ENCODE measurements around the gene FRAS1. TPM values are rescaled to one million over a fixed set of nuclear protein-coding genes. Genes with fewer than 3 reads are reported as not detected.

Gene FRAS1
- total RNA-seq, 4 donors from 2014 or later, result 3.2 to 4.1 (median 3.4) TPM

DNA sequence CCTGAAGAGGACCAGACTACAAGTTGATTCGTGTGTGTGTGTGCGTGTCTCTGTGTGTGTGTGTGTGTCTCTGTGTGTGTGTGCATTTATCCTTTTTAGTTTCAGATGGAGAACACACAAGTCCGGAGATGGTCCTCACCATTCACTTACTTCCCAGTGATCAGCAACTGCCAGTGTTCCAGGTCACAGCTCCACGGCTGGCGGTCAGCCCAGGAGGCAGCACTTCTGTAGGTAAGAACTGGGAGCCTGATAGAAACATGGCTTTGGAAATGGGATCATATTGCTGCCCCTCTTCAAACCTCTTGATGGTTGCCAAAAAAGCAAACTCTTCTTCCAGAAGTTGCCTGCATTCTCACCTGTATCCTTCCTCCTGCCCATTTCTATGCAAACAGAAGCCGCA lies 371.9 kb downstream of the FRAS1 start:
- H3K27me3 ChIP-seq, result no peaks in the 10 kb centered on the region
- TF ChIP-seq, protein P1, sequence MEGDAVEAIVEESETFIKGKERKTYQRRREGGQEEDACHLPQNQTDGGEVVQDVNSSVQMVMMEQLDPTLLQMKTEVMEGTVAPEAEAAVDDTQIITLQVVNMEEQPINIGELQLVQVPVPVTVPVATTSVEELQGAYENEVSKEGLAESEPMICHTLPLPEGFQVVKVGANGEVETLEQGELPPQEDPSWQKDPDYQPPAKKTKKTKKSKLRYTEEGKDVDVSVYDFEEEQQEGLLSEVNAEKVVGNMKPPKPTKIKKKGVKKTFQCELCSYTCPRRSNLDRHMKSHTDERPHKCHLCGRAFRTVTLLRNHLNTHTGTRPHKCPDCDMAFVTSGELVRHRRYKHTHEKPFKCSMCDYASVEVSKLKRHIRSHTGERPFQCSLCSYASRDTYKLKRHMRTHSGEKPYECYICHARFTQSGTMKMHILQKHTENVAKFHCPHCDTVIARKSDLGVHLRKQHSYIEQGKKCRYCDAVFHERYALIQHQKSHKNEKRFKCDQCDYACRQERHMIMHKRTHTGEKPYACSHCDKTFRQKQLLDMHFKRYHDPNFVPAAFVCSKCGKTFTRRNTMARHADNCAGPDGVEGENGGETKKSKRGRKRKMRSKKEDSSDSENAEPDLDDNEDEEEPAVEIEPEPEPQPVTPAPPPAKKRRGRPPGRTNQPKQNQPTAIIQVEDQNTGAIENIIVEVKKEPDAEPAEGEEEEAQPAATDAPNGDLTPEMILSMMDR (IDR thresholded peaks at IDR 0.05), result no peak
- no peak for TF ChIP-seq POLR2A (IDR thresholded peaks at IDR 0.05)
- no peaks in the 10 kb centered on the region for H3K9me3 ChIP-seq
- H3K4me3 ChIP-seq, result no peak overlapping the region
- no peak for DNase-seq
- no peaks in the 10 kb centered on the region for H3K36me3 ChIP-seq
- H3K4me1 ChIP-seq, result no peaks in the 10 kb centered on the region
- H3K27ac ChIP-seq, result no peak overlapping the region

DNA sequence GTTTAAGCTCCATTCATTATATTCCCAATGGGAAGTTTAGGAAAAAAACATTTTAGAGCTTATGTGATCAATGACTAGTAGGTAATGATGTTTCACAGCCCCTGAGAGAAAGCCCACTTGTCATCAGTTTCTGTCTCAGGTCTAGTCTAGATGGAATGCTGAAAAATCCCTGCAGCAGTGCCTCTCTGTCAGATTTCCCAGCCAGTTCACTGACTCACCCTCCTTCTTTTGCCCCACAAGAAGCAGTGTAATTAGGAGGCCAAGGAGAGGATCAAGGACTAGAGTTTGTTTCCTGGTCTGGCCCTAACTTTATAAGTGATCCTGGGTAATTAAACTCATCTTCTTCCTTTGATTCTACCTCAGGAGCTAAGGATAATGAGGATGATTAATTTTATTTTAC lies 375.8 kb downstream of the FRAS1 start:
- H3K36me3 ChIP-seq, result no peaks in the 10 kb centered on the region
- H3K27ac ChIP-seq, result no peak overlapping the region
- H3K27me3 ChIP-seq, result no peaks in the 10 kb centered on the region
- H3K4me3 ChIP-seq, result no peak overlapping the region
- TF ChIP-seq POLR2A (IDR thresholded peaks at IDR 0.05), result no peak
- TF ChIP-seq, protein P1 (IDR thresholded peaks at IDR 0.05), result no peak
- no peaks in the 10 kb centered on the region for H3K4me1 ChIP-seq
- DNase-seq, result no peak
- H3K9me3 ChIP-seq, result no peaks in the 10 kb centered on the region

DNA sequence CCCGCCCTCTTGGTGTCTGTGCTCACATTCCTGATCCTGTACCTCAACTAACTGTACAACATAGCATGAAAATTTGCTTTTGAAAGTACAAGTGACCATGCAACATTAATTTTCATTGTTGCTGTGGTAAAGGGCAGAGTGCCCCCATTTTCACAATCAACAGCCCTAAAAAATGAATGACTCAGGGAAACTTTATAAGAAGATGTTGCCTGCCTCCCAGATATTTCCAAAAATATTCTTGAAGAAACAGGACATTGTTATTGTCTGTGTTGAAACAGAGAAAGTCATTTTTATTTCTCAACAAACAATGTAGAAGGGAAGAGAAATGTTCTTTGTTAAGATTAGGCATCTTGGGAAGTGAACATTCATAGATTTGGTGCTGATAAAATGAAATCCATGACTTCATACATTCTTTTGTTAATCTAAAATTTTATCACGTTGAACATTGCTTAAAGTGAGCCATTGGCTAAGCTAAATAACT lies 380.5 kb downstream of the FRAS1 start:
- Histone ChIP-seq H3K36me3 (no peaks in the 10 kb centered on the region), H3K4me3 (no peak overlapping the region), H3K9me3 (no peaks in the 10 kb centered on the region), H3K27ac (no peak overlapping the region), H3K27me3 (no peaks in the 10 kb centered on the region), H3K4me1 (no peaks in the 10 kb centered on the region)
- no peak for DNase-seq
- TF ChIP-seq, protein P1 (IDR thresholded peaks at IDR 0.05), result no peak
- no peak for TF ChIP-seq POLR2A (IDR thresholded peaks at IDR 0.05)

DNA sequence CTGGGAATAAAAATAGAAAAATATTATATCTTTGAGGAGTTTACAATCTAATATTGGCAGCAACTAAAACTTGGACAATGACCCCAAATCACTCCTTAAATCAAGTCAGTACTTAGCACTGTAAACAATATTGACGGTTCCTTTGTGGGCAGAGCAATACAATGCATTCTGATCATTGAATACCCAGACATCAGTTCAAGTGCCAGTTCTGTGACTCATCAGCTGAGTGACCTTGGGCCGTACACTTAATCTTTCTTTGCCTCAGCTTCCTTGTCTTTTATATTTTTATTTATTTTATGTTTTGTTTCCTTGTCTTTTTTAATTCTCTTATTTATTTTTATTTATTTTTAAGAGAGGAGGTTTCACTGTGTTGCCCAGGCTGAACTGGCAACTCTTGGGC lies 382.2 kb downstream of the FRAS1 start:
- H3K9me3 ChIP-seq, result no peaks in the 10 kb centered on the region
- TF ChIP-seq, protein P1 (IDR thresholded peaks at IDR 0.05), result no peak
- no peak for TF ChIP-seq POLR2A (IDR thresholded peaks at IDR 0.05)
- H3K27ac ChIP-seq, result no peak overlapping the region
- DNase-seq, result peak in 1 of 3 donors; percentile 55
- H3K36me3 ChIP-seq, result no peaks in the 10 kb centered on the region
- no peak overlapping the region for H3K4me3 ChIP-seq
- H3K27me3 ChIP-seq, result no peaks in the 10 kb centered on the region
- no peaks in the 10 kb centered on the region for H3K4me1 ChIP-seq

DNA sequence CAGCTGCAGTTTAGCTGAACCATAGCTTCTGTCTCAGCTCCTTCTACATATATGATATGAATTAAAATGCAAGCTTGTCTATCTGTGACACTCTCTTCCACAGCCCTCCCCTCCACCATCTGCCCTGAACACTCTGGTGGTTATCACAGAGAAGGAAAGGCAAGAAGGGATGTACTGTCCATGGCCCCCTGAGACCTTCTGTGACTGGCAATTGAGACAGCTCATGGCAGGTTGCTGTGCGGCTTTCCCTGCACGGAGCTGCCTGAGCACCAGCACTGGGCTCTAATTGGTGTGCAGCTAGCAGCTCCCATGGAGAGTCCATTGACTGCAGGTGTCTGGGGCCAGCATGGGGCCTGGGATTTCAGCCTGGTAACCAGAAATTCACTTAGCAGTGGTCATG lies 384.6 kb downstream of the FRAS1 start:
- H3K27ac ChIP-seq, result no peak overlapping the region
- H3K27me3 ChIP-seq, result no peaks in the 10 kb centered on the region
- no peak overlapping the region for H3K4me3 ChIP-seq
- H3K4me1 ChIP-seq, result no peaks in the 10 kb centered on the region
- no peaks in the 10 kb centered on the region for H3K36me3 ChIP-seq
- H3K9me3 ChIP-seq, result no peaks in the 10 kb centered on the region
- no peak for DNase-seq
- no peak for TF ChIP-seq POLR2A (IDR thresholded peaks at IDR 0.05)
- TF ChIP-seq, protein P1 (IDR thresholded peaks at IDR 0.05), result no peak

DNA sequence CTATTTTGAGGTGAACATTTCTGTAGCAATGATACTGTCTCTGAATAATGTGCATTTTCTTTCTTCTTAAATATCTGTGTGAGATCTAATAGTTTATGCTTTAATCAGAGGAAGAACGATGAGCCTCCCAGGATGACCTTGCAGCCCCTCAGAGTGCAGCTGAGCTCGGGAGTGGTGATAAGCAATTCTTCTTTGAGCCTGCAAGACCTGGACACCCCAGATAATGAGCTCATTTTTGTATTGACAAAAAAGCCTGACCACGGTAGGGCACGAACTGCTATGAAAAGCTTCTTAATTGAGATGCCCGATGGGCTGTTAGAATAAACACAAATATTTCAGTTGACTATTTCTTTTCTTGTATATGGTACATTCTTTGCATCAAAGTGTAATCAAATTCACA lies 389.5 kb downstream of the FRAS1 start:
- H3K4me3 ChIP-seq, result no peak overlapping the region
- no peaks in the 10 kb centered on the region for H3K4me1 ChIP-seq
- H3K27ac ChIP-seq, result no peak overlapping the region
- no peak for TF ChIP-seq POLR2A (IDR thresholded peaks at IDR 0.05)
- TF ChIP-seq, protein P1 (IDR thresholded peaks at IDR 0.05), result no peak
- DNase-seq, result no peak
- H3K9me3 ChIP-seq, result no peaks in the 10 kb centered on the region
- H3K27me3 ChIP-seq, result no peaks in the 10 kb centered on the region
- no peaks in the 10 kb centered on the region for H3K36me3 ChIP-seq

Measured in Peyer's patch (tissue), 4 donors.